ENCODE data around the gene ZNF474. TPM values are rescaled to one million over a fixed set of nuclear protein-coding genes. Genes with fewer than 3 reads are reported as not detected.
A peak's percentile ranks its signal among the peaks of the same experiment; 100 is the strongest.

The ZNF474 gene
- total RNA-seq, 1 donor from 2014 or later = 0.45 TPM

DNA sequence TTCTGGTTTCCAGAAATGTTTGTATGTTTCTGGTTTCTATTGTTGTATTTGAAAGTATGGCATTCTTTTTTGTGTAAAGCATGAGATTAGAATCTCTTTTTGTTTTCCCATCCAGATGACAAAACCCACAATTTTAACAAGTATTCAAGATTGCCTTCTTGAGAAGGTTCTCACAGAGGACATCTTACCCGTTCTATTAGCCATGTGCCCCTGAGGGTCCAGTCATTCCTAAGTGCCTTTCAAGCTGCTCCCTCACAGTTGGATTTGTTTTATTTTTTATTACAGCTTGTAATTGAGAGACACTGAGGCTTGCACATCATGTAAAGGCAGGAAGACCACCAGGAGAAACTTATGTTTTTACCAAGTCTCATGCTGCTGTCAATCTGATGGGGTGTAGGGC is 32.0 kb upstream of the ZNF474 start:
- DNase-seq (ENCODE audit: low read depth) (no peak), FAIRE-seq (no peak)
- H3K36me3 Mint-ChIP-seq (ENCODE audit: low read depth, unreplicated experiment) = no peaks in the 10 kb centered on the region
- no peak overlapping the region for H2AFZ ChIP-seq (ENCODE audit: low read depth, low read length)
- H3K9me3 ChIP-seq (ENCODE audit: insufficient read depth, low read depth, low read length) = no peaks in the 10 kb centered on the region
- H3K4me2 ChIP-seq (ENCODE audit: low read length) = no peak overlapping the region
- no peaks in the 10 kb centered on the region for H4K20me1 ChIP-seq (ENCODE audit: insufficient read depth, low read length)
- H3K27ac Mint-ChIP-seq (ENCODE audit: unreplicated experiment) = peak overlapping the region; percentile 31
- no peak overlapping the region for H3K4me3 ChIP-seq (ENCODE audit: insufficient read depth, low read depth, low read length)
- TF ChIP-seq CTCF (IDR thresholded peaks at IDR 0.05; ENCODE audit: insufficient read depth, low read depth, low read length) (no peak), EZH2 (IDR thresholded peaks at IDR 0.05; ENCODE audit: insufficient read depth, low read length) (no peak)
- H3K4me3 Mint-ChIP-seq (ENCODE audit: unreplicated experiment) = no peak overlapping the region
- H3K4me1 Mint-ChIP-seq (ENCODE audit: low read depth, unreplicated experiment) = peaks cover 37% of the 10 kb centered on the region
- H3K9me3 Mint-ChIP-seq (ENCODE audit: unreplicated experiment) = no peaks in the 10 kb centered on the region
- H3K79me2 ChIP-seq (ENCODE audit: insufficient read depth, low read length) = no peaks in the 10 kb centered on the region
- H3K4me1 ChIP-seq (ENCODE audit: insufficient read depth, low read length) = peaks cover 42% of the 10 kb centered on the region
- H3K27ac ChIP-seq (ENCODE audit: low read depth, low read length) = no peak overlapping the region
- H3K27me3 ChIP-seq (ENCODE audit: insufficient read depth, low read length) = no peaks in the 10 kb centered on the region
- H3K9ac ChIP-seq (ENCODE audit: low read length) = no peak overlapping the region
- no peaks in the 10 kb centered on the region for H3K36me3 ChIP-seq (ENCODE audit: insufficient read depth, low read length)
- no peaks in the 10 kb centered on the region for H3K27me3 Mint-ChIP-seq (ENCODE audit: low read depth, unreplicated experiment)

DNA sequence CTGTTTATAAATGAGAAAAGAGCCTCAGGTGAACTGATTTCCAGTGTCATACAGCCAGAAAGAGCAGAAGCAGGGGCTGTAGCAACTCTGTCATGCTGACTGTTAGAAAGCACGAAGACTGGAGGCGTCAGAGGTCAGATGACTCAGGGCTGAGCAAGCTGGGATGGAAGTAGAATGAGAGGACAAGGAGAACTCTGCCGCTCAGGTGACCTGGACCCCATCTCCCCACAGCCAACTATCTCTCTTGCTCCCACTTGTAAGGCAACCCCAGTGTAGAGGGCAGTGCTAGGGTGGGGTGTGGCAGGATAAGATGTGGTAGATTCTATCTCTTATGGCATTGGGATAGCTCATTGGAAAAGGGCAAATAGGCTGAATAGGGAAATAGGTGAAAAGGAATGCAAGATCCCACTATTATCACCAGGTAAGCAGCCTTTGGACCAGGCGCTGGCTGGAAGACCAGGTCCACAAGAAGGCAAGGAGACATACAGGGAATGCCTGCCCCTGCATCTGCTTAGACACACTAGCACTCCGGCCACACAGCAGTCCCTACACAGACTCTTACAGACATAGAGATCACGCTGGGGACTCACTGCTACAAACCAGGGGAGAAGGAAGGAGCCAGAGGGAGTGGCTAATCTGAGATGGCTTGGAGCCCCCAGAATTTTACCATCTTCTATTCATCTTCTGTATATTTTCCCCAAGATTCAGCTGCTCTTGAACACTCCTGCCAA is 30.1 kb upstream of the ZNF474 start:
- H3K36me3 Mint-ChIP-seq (ENCODE audit: low read depth, unreplicated experiment) = no peaks in the 10 kb centered on the region
- TF ChIP-seq CTCF (IDR thresholded peaks at IDR 0.05; ENCODE audit: insufficient read depth, low read depth, low read length) (no peak), EZH2 (IDR thresholded peaks at IDR 0.05; ENCODE audit: insufficient read depth, low read length) (no peak)
- peak overlapping the region; percentile 34 for H3K27ac Mint-ChIP-seq (ENCODE audit: unreplicated experiment)
- Histone ChIP-seq H3K27ac (ENCODE audit: low read depth, low read length) (peak overlapping the region; percentile 75), H3K79me2 (ENCODE audit: insufficient read depth, low read length) (no peaks in the 10 kb centered on the region), H3K9me3 (ENCODE audit: insufficient read depth, low read depth, low read length) (no peaks in the 10 kb centered on the region), H3K4me1 (ENCODE audit: insufficient read depth, low read length) (peaks cover 33% of the 10 kb centered on the region), H3K27me3 (ENCODE audit: insufficient read depth, low read length) (no peaks in the 10 kb centered on the region), H3K36me3 (ENCODE audit: insufficient read depth, low read length) (no peaks in the 10 kb centered on the region), H2AFZ (ENCODE audit: low read depth, low read length) (peak overlapping the region; percentile 42), H3K4me3 (ENCODE audit: insufficient read depth, low read depth, low read length) (no peak overlapping the region), H3K4me2 (ENCODE audit: low read length) (peak overlapping the region; percentile 61), H3K9ac (ENCODE audit: low read length) (peak overlapping the region; percentile 41), H4K20me1 (ENCODE audit: insufficient read depth, low read length) (no peaks in the 10 kb centered on the region)
- peaks cover 23% of the 10 kb centered on the region for H3K4me1 Mint-ChIP-seq (ENCODE audit: low read depth, unreplicated experiment)
- H3K9me3 Mint-ChIP-seq (ENCODE audit: unreplicated experiment) = no peaks in the 10 kb centered on the region
- DNase-seq (ENCODE audit: low read depth) (peak; percentile 83), FAIRE-seq (peak; percentile 86)
- H3K4me3 Mint-ChIP-seq (ENCODE audit: unreplicated experiment) = no peak overlapping the region
- H3K27me3 Mint-ChIP-seq (ENCODE audit: low read depth, unreplicated experiment) = no peaks in the 10 kb centered on the region

- Histone ChIP-seq H3K4me3 (ENCODE audit: insufficient read depth, low read depth, low read length) (no peak overlapping the region), H3K27me3 (ENCODE audit: insufficient read depth, low read length) (no peaks in the 10 kb centered on the region), H3K36me3 (ENCODE audit: insufficient read depth, low read length) (no peaks in the 10 kb centered on the region), H3K79me2 (ENCODE audit: insufficient read depth, low read length) (no peaks in the 10 kb centered on the region), H3K9me3 (ENCODE audit: insufficient read depth, low read depth, low read length) (no peaks in the 10 kb centered on the region), H3K9ac (ENCODE audit: low read length) (peak overlapping the region; percentile 67), H3K27ac (ENCODE audit: low read depth, low read length) (peak overlapping the region; percentile 55), H4K20me1 (ENCODE audit: insufficient read depth, low read length) (no peaks in the 10 kb centered on the region), H3K4me1 (ENCODE audit: insufficient read depth, low read length) (peaks cover 27% of the 10 kb centered on the region), H2AFZ (ENCODE audit: low read depth, low read length) (no peak overlapping the region), H3K4me2 (ENCODE audit: low read length) (no peak overlapping the region)
- TF ChIP-seq EZH2 (IDR thresholded peaks at IDR 0.05; ENCODE audit: insufficient read depth, low read length) = no peak
- TF ChIP-seq CTCF (IDR thresholded peaks at IDR 0.05; ENCODE audit: insufficient read depth, low read depth, low read length) = peak; percentile 78
- Mint-ChIP-seq H3K27me3 (ENCODE audit: low read depth, unreplicated experiment) (no peaks in the 10 kb centered on the region), H3K36me3 (ENCODE audit: low read depth, unreplicated experiment) (no peaks in the 10 kb centered on the region), H3K9me3 (ENCODE audit: unreplicated experiment) (no peaks in the 10 kb centered on the region), H3K4me3 (ENCODE audit: unreplicated experiment) (no peak overlapping the region), H3K4me1 (ENCODE audit: low read depth, unreplicated experiment) (peaks cover 20% of the 10 kb centered on the region), H3K27ac (ENCODE audit: unreplicated experiment) (peak overlapping the region; percentile 3)
- peak; percentile 94 for FAIRE-seq
- peak; percentile 44 for DNase-seq (ENCODE audit: low read depth)
Observed at GRCh38 chr5:122101636-122102285, 27.6 kb upstream of the ZNF474 start.

All from astrocyte (in vitro differentiated cells and primary cell).